Activated CD8-positive, alpha-beta memory T cell treated with anti-CD3 and anti-CD28 coated beads for 36 hours (primary cell): Measurements from ENCODE around the gene THOC6. TPM values are rescaled to one million over a fixed set of nuclear protein-coding genes. Genes with fewer than 3 reads are reported as not detected.
"Not testable (repeated sequence)": the region's sequence is repeated elsewhere in the genome, so short reads cannot be mapped to it uniquely, and the experiment has no call there.

Experiments used
- CTCF ChIA-PET: fragments of 350-600 bp; sonication (Branson Sonifier 250); formaldehyde crosslinking; loops from one replicate; lab custom pipeline; 2021; ENCODE audit warnings: antibody characterized with exemption; lab: Charles Lee
- POLR2A ChIA-PET: fragments of 350-600 bp; sonication (Branson Sonifier 250); formaldehyde crosslinking; loops from one replicate; lab custom pipeline; 2021; ENCODE audit warnings: antibody characterized with exemption; lab: Charles Lee
- total RNA-seq, 2 experiments: library from RNA; stranded (reverse); gene quantifications; one replicate each; pipeline ENCODE4 v1.2.3, GENCODE V29; 2021

Gene THOC6
- total RNA-seq, 2 experiments from 2014 or later = 54.7 to 56.8 TPM

GRCh38 chr16:3035972-3036725, 12.3 kb downstream of the THOC6 start:
- ChIA-PET CTCF (interaction anchor here (0.9 to 1.1 kb wide), 2 partner anchors 24 to 94 kb away, joined by 3 read pairs; no protein-coding TSS in a partner anchor), POLR2A (no interaction called here)

DNA sequence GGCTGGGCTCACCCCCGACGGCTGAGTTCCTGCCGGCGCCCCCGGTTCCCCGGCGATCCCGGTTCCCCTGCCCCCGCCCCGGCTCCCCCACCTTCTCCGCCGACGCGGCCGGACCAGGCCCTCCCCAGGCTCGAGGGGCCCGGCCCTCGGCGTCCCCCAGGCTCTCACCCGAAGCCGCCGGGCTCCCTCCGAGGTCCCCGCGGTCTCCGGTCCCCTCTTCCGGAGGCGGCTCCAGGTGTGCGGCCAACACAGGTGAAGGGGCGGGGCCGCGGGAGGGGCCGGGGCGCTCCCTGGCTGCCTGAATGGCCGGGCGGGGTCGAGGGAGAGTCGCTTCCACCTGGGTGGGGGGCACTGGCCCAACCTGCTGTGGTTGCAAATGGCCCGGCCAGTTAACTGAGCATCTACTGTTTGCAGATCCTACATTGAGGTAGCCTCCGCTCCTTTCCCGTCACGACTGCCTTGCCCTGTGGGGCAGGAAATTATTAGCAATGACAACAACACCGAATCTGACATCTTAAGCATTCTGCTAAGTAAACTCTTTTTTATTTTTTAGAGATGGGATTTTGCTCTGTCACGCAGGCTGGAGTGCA, 13.0 kb downstream of the THOC6 start, which contains the start of gene BICDL2:
BICDL2 (minus strand) TSS at position 219 of the 590 bp plus-strand sequence. CDS start 1,448 bp downstream, outside the sequence.
- ChIA-PET CTCF (no interaction called here), POLR2A (interaction anchor here (0.7 kb wide), 1 partner anchor 13 kb away, joined by 3 read pairs; no protein-coding TSS in a partner anchor)

- POLR2A ChIA-PET = interaction anchor here (0.5 to 2.6 kb wide), 2 partner anchors 10 to 264 kb away, joined by 3 to 6 read pairs; no protein-coding TSS in a partner anchor
- CTCF ChIA-PET = interaction anchor here (1.2 to 1.8 kb wide), 4 partner anchors 10 to 20 kb away, joined by 3 to 13 read pairs (median 5); no protein-coding TSS in a partner anchor
Observed at GRCh38 chr16:3038256-3038655, 14.4 kb downstream of the THOC6 start.

DNA sequence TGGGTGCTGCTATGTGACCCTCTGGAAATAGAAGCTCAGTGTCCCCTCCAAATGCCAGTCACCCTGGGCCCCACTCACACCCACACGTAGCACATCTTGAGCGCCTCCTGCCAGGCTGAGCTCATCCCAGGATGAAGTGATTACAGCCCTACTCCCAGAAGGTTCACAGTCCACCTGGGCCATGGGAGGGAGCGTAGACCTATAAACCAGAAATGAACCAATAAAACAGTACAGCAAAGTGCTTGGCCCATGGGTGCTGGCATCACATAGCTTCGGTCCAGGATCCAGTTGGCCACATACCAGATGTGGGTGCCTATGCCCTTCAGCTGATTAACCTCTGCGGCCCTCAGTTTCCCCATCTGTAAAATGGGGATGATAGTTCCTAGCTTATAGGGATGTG, 15.1 kb downstream of the THOC6 start:
- CTCF ChIA-PET = interaction anchor here (1.2 to 1.8 kb wide), 5 partner anchors 10 to 91 kb away, joined by 3 to 13 read pairs (median 6); no protein-coding TSS in a partner anchor

DNA sequence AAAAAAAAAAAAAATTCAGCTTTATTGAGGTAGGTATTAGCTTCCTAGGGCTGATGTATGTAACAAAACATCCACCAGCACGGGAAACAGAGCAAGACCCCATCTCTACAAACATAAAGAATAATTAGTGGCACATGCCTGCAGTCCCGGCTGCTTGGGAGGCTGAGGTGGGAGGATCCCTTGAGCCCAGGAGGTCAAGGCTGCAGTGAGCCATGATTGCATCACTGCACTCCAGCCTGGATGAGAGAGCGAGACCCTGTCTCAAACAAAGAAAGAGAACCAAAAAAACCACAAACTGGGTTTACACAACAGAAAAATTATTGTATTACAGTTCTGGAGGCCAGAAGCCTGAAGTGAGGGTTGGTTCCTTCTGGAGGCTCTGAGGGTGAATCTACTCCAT, 18.5 kb downstream of the THOC6 start:
- ChIA-PET POLR2A (interaction anchor here (0.6 kb wide), 1 partner anchor 75 kb away, joined by 7 read pairs; no protein-coding TSS in a partner anchor), CTCF (interaction anchor here (0.6 to 6.9 kb wide), 7 partner anchors 8 to 300 kb away, joined by 3 to 30 read pairs (median 4); no protein-coding TSS in a partner anchor)

More for the DNA sequence above, 15.1 kb downstream of the THOC6 start:
- POLR2A ChIA-PET = interaction anchor here (0.5 to 2.6 kb wide), 4 partner anchors 9 to 263 kb away, joined by 3 to 6 read pairs (median 4); no protein-coding TSS in a partner anchor

- ChIA-PET POLR2A (interaction anchor here (0.7 to 0.9 kb wide), 2 partner anchors 14 to 17 kb away, joined by 3 to 5 read pairs; no protein-coding TSS in a partner anchor), CTCF (interaction anchor here (0.9 to 6.9 kb wide), 3 partner anchors 13 to 80 kb away, joined by 7 to 30 read pairs (median 8); no protein-coding TSS in a partner anchor)
Observed at GRCh38 chr16:3044708-3045107, 20.9 kb downstream of the THOC6 start.

DNA sequence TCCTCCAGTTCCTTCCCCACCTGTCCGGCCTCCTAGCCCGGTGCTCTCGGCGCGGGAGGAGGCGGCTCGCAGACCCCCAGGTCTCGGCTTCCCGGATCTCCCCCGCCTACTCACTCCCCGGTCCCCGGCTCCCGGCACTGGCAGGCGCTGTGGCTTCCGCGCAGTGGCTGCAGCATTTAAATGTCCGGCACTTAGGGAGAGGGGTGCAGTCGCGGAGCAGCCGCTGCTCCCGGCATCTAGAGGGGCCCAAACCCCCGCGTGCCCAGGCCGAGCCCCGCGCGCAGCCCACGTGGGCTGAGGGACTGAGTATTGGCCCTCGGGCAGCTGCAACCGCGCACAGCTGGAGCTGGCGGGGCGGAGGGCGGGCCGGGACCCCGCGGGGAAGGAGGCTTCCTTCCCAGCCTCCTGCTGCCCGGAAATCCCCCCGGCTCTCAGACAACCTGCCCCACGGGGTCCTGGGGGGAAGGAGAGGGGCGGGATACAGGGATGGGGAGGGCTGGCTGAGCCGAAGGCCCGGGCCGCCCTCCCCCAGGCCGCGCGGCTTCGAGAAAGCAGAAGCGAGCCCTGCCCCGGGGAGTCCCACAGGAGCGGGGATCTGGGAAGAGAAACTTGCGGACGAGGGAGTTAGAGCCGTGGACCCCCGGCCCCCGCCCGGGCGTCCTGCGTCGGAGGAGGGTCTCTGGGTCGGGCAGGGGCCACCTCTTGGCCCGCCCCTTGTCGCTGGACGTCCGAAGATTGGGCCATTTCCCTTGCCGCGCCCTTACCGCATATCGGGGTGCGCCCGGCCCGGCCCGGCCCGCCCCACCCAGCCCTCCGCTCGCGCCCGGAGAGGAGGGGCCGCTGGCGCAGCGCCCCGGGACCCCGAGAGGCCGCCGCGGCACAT, 22.2 kb downstream of the THOC6 start, which contains the start of gene MMP25:
MMP25 (plus strand) TSS at position 804 of the 883 bp plus-strand sequence. CDS start 357 bp downstream, outside the sequence.
- POLR2A ChIA-PET = interaction anchor here (1.2 kb wide), 1 partner anchor 13 kb away, joined by 4 read pairs; no protein-coding TSS in a partner anchor
- CTCF ChIA-PET = interaction anchor here (0.7 to 6.9 kb wide), 3 partner anchors 14 to 84 kb away, joined by 3 to 30 read pairs (median 8); no protein-coding TSS in a partner anchor

GRCh38 chr16:3046641-3047386, 23.0 kb downstream of the THOC6 start:
- POLR2A ChIA-PET = interaction anchor here (0.6 to 0.9 kb wide), 2 partner anchors 19 to 22 kb away, joined by 4 to 7 read pairs; partner anchors contain the start of gene IL32
- CTCF ChIA-PET = interaction anchor here (0.8 to 3.8 kb wide), 5 partner anchors 11 to 19 kb away, joined by 4 to 35 read pairs (median 5); no protein-coding TSS in a partner anchor

DNA sequence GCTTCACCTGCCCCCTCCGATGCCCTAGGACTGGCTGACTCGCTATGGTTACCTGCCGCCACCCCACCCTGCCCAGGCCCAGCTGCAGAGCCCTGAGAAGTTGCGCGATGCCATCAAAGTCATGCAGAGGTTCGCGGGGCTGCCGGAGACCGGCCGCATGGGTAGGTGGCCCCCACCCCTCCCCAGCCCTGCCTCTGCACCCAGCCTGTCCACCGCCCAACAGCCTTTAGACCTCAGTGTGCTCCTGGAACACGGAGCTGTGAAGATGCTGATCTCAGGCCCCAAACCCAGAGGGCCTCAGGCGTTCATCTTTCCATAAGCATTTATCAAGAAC, 23.5 kb downstream of the THOC6 start:
- CTCF ChIA-PET = interaction anchor here (0.8 to 3.8 kb wide), 6 partner anchors 10 to 103 kb away, joined by 3 to 35 read pairs (median 4); no protein-coding TSS in a partner anchor
- POLR2A ChIA-PET = interaction anchor here (0.6 to 0.9 kb wide), 2 partner anchors 18 to 22 kb away, joined by 4 to 7 read pairs; partner anchors contain the start of gene IL32

DNA sequence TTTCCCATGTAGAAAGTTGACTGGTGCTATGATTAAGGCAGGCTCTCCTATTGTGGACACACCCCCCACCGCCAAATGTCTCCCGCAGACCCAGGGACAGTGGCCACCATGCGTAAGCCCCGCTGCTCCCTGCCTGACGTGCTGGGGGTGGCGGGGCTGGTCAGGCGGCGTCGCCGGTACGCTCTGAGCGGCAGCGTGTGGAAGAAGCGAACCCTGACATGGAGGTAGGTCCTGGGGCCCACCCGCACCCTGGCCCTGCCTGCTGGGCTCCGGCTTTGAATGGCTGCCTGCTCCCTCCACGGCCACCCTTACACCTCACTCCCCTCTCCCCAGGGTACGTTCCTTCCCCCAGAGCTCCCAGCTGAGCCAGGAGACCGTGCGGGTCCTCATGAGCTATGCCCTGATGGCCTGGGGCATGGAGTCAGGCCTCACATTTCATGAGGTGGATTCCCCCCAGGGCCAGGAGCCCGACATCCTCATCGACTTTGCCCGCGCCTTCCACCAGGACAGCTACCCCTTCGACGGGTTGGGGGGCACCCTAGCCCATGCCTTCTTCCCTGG, 26.2 kb downstream of the THOC6 start:
- CTCF ChIA-PET = interaction anchor here (1.0 to 3.8 kb wide), 4 partner anchors 8 to 46 kb away, joined by 4 to 35 read pairs (median 14); no protein-coding TSS in a partner anchor
- POLR2A ChIA-PET = interaction anchor here (0.6 kb wide), 1 partner anchor 45 kb away, joined by 8 read pairs; no protein-coding TSS in a partner anchor

- ChIA-PET POLR2A (no interaction called here), CTCF (interaction anchor here (3.1 kb wide), 1 partner anchor 8 kb away, joined by 13 read pairs; no protein-coding TSS in a partner anchor)
Observed at GRCh38 chr16:3050487-3050886, 26.7 kb downstream of the THOC6 start.

DNA sequence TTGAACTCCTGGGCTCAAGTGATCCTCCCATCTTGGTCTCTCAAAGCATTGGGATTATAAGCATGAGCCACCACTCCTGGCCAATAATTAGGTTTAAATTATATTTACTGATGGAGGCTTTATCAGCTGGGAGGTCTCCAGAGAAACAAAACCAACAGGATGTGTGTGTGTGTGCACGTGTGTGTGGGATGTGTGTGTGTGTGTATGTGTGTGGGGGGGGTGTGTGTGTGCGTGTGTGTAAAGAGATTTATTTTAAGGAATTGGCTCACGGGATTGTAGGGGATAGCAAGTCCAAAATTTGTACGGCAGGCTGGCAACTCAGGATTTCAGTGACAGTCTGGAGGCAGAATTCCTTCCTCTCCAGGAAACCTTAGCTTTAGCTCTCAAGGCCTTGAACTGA, 27.2 kb downstream of the THOC6 start:
- ChIA-PET POLR2A (interaction anchor here (0.5 kb wide), 1 partner anchor 1993 kb away, joined by 4 read pairs; no protein-coding TSS in a partner anchor), CTCF (interaction anchor here (0.7 to 3.1 kb wide), 7 partner anchors 7 to 79 kb away, joined by 3 to 13 read pairs (median 4); no protein-coding TSS in a partner anchor)

- ChIA-PET CTCF (interaction anchor here (0.7 to 2.1 kb wide), 7 partner anchors 13 to 78 kb away, joined by 3 to 8 read pairs (median 4); no protein-coding TSS in a partner anchor), POLR2A (interaction anchor here (0.5 to 0.9 kb wide), 3 partner anchors 13 to 1994 kb away, joined by 3 to 6 read pairs (median 4); partner anchors contain the start of gene IL32)
Observed at GRCh38 chr16:3051494-3051893, 27.7 kb downstream of the THOC6 start.

- POLR2A ChIA-PET = not testable (repeated sequence)
- CTCF ChIA-PET = interaction anchor here (2.1 kb wide), 1 partner anchor 21 kb away, joined by 8 read pairs; no protein-coding TSS in a partner anchor
Observed at GRCh38 chr16:3052571-3053329, 28.9 kb downstream of the THOC6 start.

GRCh38 chr16:3053330-3053710, 29.5 kb downstream of the THOC6 start:
- CTCF ChIA-PET, POLR2A ChIA-PET: not testable (repeated sequence)
